Activated naive CD8-positive, alpha-beta T cell treated with anti-CD3 and anti-CD28 coated beads, Interleukin-2, amount 10 ng/mL, durations not matched to agents 7 days and 5 days (primary cell): ENCODE results near the gene AFF1. TPM values are rescaled to one million over a fixed set of nuclear protein-coding genes. Genes with fewer than 3 reads are reported as not detected.
"Not testable (repeated sequence)": the region's sequence is repeated elsewhere in the genome, so short reads cannot be mapped to it uniquely, and the experiment has no call there.

Source experiments
- ATAC-seq: fragments of 150-1000 bp; cut with Tn5 transposase; one replicate; pipeline ENCODE4 v1.10.0; 2021; ENCODE audit warnings: low read depth, moderate library complexity
- POLR2A ChIA-PET: fragments of 350-600 bp; sonication (Branson Sonifier 250); formaldehyde crosslinking; loops from one replicate; lab custom pipeline; 2021; ENCODE audit warnings: antibody characterized with exemption; lab: Charles Lee
- DNase-seq: peaks from one replicate; pipeline ENCODE4 v3.0.0; 2021
- H3K27ac Mint-ChIP-seq: one replicate; pipeline ENCODE4 v1.8.0; 2022; ENCODE audit warnings: mild to moderate bottlenecking, mixed read lengths
- H3K27me3 Mint-ChIP-seq: one replicate; pipeline ENCODE4 v1.8.0; 2022; ENCODE audit warnings: mild to moderate bottlenecking, moderate library complexity, mixed read lengths
- H3K36me3 Mint-ChIP-seq: one replicate; pipeline ENCODE4 v1.8.0; 2021; ENCODE audit warnings: mild to moderate bottlenecking, mixed read lengths
- H3K4me1 Mint-ChIP-seq: one replicate; pipeline ENCODE4 v1.8.0; 2021; ENCODE audit warnings: mixed read lengths
- H3K4me3 Mint-ChIP-seq: one replicate; pipeline ENCODE4 v1.8.0; 2022; ENCODE audit warnings: mild to moderate bottlenecking, moderate library complexity, mixed read lengths
- H3K9me3 Mint-ChIP-seq: one replicate; pipeline ENCODE4 v1.8.0; 2021; ENCODE audit warnings: mixed read lengths
- total RNA-seq, 2 experiments: library from RNA; stranded (reverse); gene quantifications; one replicate each; pipeline ENCODE4 v1.2.3, GENCODE V29; 2021

Gene AFF1
- total RNA-seq, 2 experiments from 2014 or later: 57.1 to 62.5 TPM

- Mint-ChIP-seq H3K4me3 (no peak overlapping the region), H3K27ac (no peak overlapping the region), H3K27me3 (no peaks in the 10 kb centered on the region), H3K4me1 (peaks cover 10% of the 10 kb centered on the region), H3K9me3 (no peaks in the 10 kb centered on the region), H3K36me3 (peaks cover 3% of the 10 kb centered on the region)
- DNase-seq (no peak), ATAC-seq (no peak)
- POLR2A ChIA-PET: no interaction called here
Observed at GRCh38 chr4:87035881-87036509, 101.2 kb downstream of the AFF1 start.

GRCh38 chr4:87036713-87037112 is 101.9 kb downstream of the AFF1 start:
- no peak overlapping the region for H3K27ac Mint-ChIP-seq
- H3K9me3 Mint-ChIP-seq: no peaks in the 10 kb centered on the region
- peaks cover 14% of the 10 kb centered on the region for H3K4me1 Mint-ChIP-seq
- ATAC-seq: no peak
- POLR2A ChIA-PET: no interaction called here
- peaks cover 3% of the 10 kb centered on the region for H3K36me3 Mint-ChIP-seq
- H3K27me3 Mint-ChIP-seq: no peaks in the 10 kb centered on the region
- H3K4me3 Mint-ChIP-seq: no peak overlapping the region
- no peak for DNase-seq

- H3K36me3 Mint-ChIP-seq, H3K9me3 Mint-ChIP-seq, H3K27ac Mint-ChIP-seq, H3K4me3 Mint-ChIP-seq, DNase-seq, POLR2A ChIA-PET, H3K27me3 Mint-ChIP-seq, ATAC-seq: not testable (repeated sequence)
- peaks cover 17% of the 10 kb centered on the region for H3K4me1 Mint-ChIP-seq
Observed at GRCh38 chr4:87037171-87037570, 102.4 kb downstream of the AFF1 start.

- Mint-ChIP-seq H3K36me3 (peaks cover 3% of the 10 kb centered on the region), H3K4me3 (no peak overlapping the region), H3K27ac (no peak overlapping the region), H3K27me3 (no peaks in the 10 kb centered on the region), H3K9me3 (no peaks in the 10 kb centered on the region), H3K4me1 (peaks cover 19% of the 10 kb centered on the region)
- DNase-seq (no peak), ATAC-seq (no peak)
- POLR2A ChIA-PET: no interaction called here
Observed at GRCh38 chr4:87037671-87038334, 103.0 kb downstream of the AFF1 start.

DNA sequence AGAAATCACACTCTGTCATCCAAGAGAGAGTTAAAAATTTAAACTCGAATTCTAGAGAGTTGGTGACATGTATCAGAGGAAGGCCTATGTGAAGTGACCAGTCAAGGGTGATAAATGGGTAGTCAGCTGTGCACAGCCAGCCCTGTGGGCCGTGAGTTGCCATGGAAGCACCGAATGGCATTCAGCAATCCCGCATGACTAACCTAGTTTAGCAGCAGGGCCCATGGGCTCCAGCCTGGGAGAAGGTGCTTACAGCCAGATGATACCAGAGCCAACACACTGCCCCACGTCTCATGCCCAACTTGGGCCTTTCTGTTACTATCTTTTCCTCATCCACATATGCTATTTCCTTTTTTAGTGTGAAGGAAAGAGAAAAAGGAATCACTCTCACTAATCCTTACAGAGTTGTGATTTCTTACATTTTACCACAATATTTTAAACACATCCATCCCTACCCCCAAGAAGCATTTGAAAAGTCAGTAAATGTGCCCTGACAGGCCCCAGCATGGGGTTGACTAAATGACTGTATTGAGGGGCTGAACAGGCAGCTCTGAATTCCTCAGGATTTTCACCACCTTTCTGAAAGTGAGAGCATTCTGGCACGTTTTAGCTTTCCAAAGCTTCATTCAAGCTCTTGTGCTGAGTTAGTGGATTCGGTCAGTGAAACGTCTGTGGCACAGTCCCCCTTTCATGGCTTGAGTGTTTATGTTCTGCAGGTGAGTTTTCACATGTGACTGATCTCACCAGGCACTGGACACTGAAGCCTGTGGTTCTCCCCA is 104.2 kb downstream of the AFF1 start:
- H3K4me3 Mint-ChIP-seq: no peak overlapping the region
- no peak for ATAC-seq
- no peak overlapping the region for H3K27ac Mint-ChIP-seq
- H3K27me3 Mint-ChIP-seq: no peaks in the 10 kb centered on the region
- H3K36me3 Mint-ChIP-seq: peaks cover 3% of the 10 kb centered on the region
- no peak for DNase-seq
- no peaks in the 10 kb centered on the region for H3K9me3 Mint-ChIP-seq
- peaks cover 23% of the 10 kb centered on the region for H3K4me1 Mint-ChIP-seq
- POLR2A ChIA-PET: interaction anchor here (0.6 kb wide), 1 partner anchor 105 kb away, joined by 3 read pairs; no protein-coding TSS in a partner anchor

- POLR2A ChIA-PET: interaction anchor here (0.6 kb wide), 1 partner anchor 102 kb away, joined by 4 read pairs; no protein-coding TSS in a partner anchor
- ATAC-seq (no peak), DNase-seq (no peak)
- no peaks in the 10 kb centered on the region for H3K27me3 Mint-ChIP-seq
- H3K27ac Mint-ChIP-seq: no peak overlapping the region
- peaks cover 19% of the 10 kb centered on the region for H3K4me1 Mint-ChIP-seq
- peaks cover 5% of the 10 kb centered on the region for H3K36me3 Mint-ChIP-seq
- H3K9me3 Mint-ChIP-seq: no peaks in the 10 kb centered on the region
- H3K4me3 Mint-ChIP-seq: no peak overlapping the region
Observed at GRCh38 chr4:87041141-87041540, 106.3 kb downstream of the AFF1 start.

DNA sequence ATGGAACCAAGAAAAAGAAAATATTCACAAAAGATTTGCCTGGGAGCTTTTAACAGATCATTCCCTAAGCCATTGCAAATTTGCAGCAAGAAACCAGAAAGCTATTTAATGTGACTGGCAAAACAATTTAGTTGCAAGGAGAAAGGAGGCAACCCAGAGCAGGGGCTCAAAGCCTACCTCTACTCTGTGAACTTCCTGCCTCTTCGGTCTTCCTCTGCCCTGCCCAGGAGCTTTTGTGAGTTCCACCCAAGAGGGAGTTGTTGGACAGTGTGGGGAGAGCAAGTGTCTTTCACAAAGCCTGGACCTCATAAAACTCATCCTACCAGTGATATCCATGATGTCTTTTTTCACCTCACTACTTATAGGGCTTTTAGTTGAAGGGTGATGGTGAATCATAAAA is 107.4 kb downstream of the AFF1 start:
- H3K27ac Mint-ChIP-seq: no peak overlapping the region

GRCh38 chr4:87042986-87043820 is 108.4 kb downstream of the AFF1 start:
- no peak for ATAC-seq
- Mint-ChIP-seq H3K9me3 (no peaks in the 10 kb centered on the region), H3K4me3 (no peak overlapping the region), H3K27me3 (no peaks in the 10 kb centered on the region), H3K4me1 (peaks cover 16% of the 10 kb centered on the region), H3K36me3 (peaks cover 17% of the 10 kb centered on the region), H3K27ac (no peak overlapping the region)
- no peak for DNase-seq
- POLR2A ChIA-PET: interaction anchor here (0.7 kb wide), 1 partner anchor 26 kb away, joined by 3 read pairs; no protein-coding TSS in a partner anchor

More for the DNA sequence above, 107.4 kb downstream of the AFF1 start:
- no peak overlapping the region for H3K4me3 Mint-ChIP-seq
- DNase-seq (no peak), ATAC-seq (no peak)
- peaks cover 11% of the 10 kb centered on the region for H3K36me3 Mint-ChIP-seq
- POLR2A ChIA-PET: no interaction called here
- H3K4me1 Mint-ChIP-seq: peaks cover 16% of the 10 kb centered on the region
- no peaks in the 10 kb centered on the region for H3K27me3 Mint-ChIP-seq
- no peaks in the 10 kb centered on the region for H3K9me3 Mint-ChIP-seq

- peaks cover 18% of the 10 kb centered on the region for H3K4me1 Mint-ChIP-seq
- no peak overlapping the region for H3K4me3 Mint-ChIP-seq
- ATAC-seq (no peak), DNase-seq (no peak)
- peaks cover 17% of the 10 kb centered on the region for H3K36me3 Mint-ChIP-seq
- POLR2A ChIA-PET: no interaction called here
- H3K9me3 Mint-ChIP-seq: no peaks in the 10 kb centered on the region
- no peaks in the 10 kb centered on the region for H3K27me3 Mint-ChIP-seq
- no peak overlapping the region for H3K27ac Mint-ChIP-seq
Observed at GRCh38 chr4:87044511-87045233, 109.9 kb downstream of the AFF1 start.

GRCh38 chr4:87045234-87045558 is 110.4 kb downstream of the AFF1 start:
- ATAC-seq (no peak), DNase-seq (no peak)
- H3K27ac Mint-ChIP-seq: no peak overlapping the region
- no peaks in the 10 kb centered on the region for H3K27me3 Mint-ChIP-seq
- no peak overlapping the region for H3K4me3 Mint-ChIP-seq
- POLR2A ChIA-PET: no interaction called here
- peaks cover 20% of the 10 kb centered on the region for H3K4me1 Mint-ChIP-seq
- H3K9me3 Mint-ChIP-seq: no peaks in the 10 kb centered on the region
- H3K36me3 Mint-ChIP-seq: peaks cover 17% of the 10 kb centered on the region

GRCh38 chr4:87045659-87046058 is 110.8 kb downstream of the AFF1 start:
- Mint-ChIP-seq H3K4me1 (peaks cover 25% of the 10 kb centered on the region), H3K4me3 (no peak overlapping the region), H3K9me3 (no peaks in the 10 kb centered on the region), H3K36me3 (peaks cover 21% of the 10 kb centered on the region), H3K27ac (no peak overlapping the region), H3K27me3 (no peaks in the 10 kb centered on the region)
- no peak for DNase-seq
- POLR2A ChIA-PET: no interaction called here
- ATAC-seq: no peak

DNA sequence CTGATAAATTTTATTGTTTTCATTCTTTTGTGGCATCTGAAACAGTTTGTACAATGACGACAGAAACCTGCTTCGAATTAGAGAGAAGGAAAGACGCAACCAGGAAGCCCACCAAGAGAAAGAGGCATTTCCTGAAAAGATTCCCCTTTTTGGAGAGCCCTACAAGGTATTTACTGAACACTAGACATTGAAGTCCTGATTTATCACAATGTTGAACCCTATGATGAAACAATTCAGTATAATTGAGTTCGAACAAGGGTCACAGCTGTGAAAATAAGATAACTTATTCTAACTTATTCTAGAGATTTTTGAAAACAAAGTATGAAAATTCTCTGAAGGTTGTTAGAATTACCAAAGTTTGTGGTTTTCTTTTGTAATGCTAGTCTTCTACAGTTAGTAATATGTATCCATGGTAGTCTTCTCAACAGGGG is 111.3 kb downstream of the AFF1 start:
- Mint-ChIP-seq H3K27me3 (no peaks in the 10 kb centered on the region), H3K27ac (no peak overlapping the region)
- POLR2A ChIA-PET: no interaction called here

More for the DNA sequence above, 111.3 kb downstream of the AFF1 start:
- peaks cover 29% of the 10 kb centered on the region for H3K4me1 Mint-ChIP-seq
- ATAC-seq (no peak), DNase-seq (no peak)
- H3K36me3 Mint-ChIP-seq: peaks cover 24% of the 10 kb centered on the region
- H3K9me3 Mint-ChIP-seq: no peaks in the 10 kb centered on the region
- H3K4me3 Mint-ChIP-seq: no peak overlapping the region
